Measurements from ENCODE around the gene FMO5.

DNA sequence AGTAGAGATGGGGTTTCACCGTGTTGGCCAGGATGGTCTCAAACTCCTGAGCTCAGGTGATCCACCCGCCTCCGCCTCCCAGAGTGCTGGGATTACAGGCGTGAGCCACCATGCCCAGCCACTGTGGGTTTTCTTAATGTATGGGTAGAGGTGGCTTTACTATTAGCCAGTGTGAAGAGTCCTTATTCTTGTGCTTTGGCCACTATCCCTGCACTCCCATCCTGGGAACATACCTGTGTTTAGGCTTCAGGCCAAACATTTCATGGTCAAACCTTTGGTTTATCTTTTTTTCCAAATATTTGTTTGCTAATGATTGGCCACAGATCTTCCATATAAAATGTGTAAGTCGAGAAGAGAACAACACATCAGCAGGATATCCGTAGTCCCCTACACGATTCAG lies 16.5 kb downstream of the FMO5 start:
- TF ChIP-seq CTCF (IDR thresholded peaks at IDR 0.05; ENCODE audit: poor library complexity, severe bottlenecking) (no peak), TAF1 (IDR thresholded peaks at IDR 0.05; ENCODE audit: low read depth) (no peak), EZH2 (IDR thresholded peaks at IDR 0.05; ENCODE audit: borderline replicate concordance, insufficient read depth, low read length, poor library complexity, severe bottlenecking) (no peak), RAD21 (conservative IDR thresholded peaks at IDR 0.05) (no peak), POLR2AphosphoS5 (IDR thresholded peaks at IDR 0.05) (no peak), EP300 (conservative IDR thresholded peaks at IDR 0.05; ENCODE audit: poor library complexity, severe bottlenecking) (no peak), SMC3 (conservative IDR thresholded peaks at IDR 0.05; ENCODE audit: poor library complexity) (no peak)
- TF ChIP-seq, protein P1, sequence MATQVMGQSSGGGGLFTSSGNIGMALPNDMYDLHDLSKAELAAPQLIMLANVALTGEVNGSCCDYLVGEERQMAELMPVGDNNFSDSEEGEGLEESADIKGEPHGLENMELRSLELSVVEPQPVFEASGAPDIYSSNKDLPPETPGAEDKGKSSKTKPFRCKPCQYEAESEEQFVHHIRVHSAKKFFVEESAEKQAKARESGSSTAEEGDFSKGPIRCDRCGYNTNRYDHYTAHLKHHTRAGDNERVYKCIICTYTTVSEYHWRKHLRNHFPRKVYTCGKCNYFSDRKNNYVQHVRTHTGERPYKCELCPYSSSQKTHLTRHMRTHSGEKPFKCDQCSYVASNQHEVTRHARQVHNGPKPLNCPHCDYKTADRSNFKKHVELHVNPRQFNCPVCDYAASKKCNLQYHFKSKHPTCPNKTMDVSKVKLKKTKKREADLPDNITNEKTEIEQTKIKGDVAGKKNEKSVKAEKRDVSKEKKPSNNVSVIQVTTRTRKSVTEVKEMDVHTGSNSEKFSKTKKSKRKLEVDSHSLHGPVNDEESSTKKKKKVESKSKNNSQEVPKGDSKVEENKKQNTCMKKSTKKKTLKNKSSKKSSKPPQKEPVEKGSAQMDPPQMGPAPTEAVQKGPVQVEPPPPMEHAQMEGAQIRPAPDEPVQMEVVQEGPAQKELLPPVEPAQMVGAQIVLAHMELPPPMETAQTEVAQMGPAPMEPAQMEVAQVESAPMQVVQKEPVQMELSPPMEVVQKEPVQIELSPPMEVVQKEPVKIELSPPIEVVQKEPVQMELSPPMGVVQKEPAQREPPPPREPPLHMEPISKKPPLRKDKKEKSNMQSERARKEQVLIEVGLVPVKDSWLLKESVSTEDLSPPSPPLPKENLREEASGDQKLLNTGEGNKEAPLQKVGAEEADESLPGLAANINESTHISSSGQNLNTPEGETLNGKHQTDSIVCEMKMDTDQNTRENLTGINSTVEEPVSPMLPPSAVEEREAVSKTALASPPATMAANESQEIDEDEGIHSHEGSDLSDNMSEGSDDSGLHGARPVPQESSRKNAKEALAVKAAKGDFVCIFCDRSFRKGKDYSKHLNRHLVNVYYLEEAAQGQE (IDR thresholded peaks at IDR 0.05; ENCODE audit: borderline replicate concordance), result no peak
